ENCODE results near the gene DNAH11. TPM values are rescaled to one million over a fixed set of nuclear protein-coding genes. Genes with fewer than 3 reads are reported as not detected.

Gene DNAH11
- total and polyA plus RNA-seq, 3 donors from 2014 or later = 4.9 to 19.3 (median 14.2) TPM

DNA sequence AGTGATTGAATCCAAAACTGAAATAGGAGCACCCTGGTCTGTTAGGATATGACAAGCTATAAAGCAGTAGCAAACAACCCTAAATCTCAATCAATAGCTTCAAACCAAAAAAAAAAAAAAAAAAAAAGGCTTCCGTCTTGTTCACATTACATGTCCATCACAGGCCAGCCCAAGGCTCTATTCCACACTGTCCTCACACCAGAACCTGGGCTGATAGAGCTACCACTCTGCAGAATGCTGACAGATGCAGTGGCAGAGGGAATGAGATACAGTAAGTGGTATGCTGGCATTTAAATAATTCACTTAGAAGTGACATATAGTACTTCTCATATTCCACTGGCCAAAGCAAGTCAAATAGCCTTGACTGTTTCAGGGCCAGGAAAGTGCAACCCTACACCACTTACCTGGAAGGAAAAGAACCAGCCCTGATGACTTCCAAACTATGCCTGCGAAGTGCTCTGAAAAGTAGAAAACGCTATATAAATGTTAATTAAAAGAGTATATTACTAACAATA lies 397.1 kb downstream of the DNAH11 start:
- H3K9me3 ChIP-seq = no peaks in the 10 kb centered on the region
- TF ChIP-seq POLR2A (IDR thresholded peaks at IDR 0.05) = no peak
- TF ChIP-seq, protein P1, sequence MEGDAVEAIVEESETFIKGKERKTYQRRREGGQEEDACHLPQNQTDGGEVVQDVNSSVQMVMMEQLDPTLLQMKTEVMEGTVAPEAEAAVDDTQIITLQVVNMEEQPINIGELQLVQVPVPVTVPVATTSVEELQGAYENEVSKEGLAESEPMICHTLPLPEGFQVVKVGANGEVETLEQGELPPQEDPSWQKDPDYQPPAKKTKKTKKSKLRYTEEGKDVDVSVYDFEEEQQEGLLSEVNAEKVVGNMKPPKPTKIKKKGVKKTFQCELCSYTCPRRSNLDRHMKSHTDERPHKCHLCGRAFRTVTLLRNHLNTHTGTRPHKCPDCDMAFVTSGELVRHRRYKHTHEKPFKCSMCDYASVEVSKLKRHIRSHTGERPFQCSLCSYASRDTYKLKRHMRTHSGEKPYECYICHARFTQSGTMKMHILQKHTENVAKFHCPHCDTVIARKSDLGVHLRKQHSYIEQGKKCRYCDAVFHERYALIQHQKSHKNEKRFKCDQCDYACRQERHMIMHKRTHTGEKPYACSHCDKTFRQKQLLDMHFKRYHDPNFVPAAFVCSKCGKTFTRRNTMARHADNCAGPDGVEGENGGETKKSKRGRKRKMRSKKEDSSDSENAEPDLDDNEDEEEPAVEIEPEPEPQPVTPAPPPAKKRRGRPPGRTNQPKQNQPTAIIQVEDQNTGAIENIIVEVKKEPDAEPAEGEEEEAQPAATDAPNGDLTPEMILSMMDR (IDR thresholded peaks at IDR 0.05) = no peak
- H3K27me3 ChIP-seq = no peaks in the 10 kb centered on the region
- no peaks in the 10 kb centered on the region for H3K4me1 ChIP-seq
- no peak overlapping the region for H3K4me3 ChIP-seq
- intact Hi-C loops (cut with DNase I; ENCODE audit: low total_unique reads) = no loop called here
- WGBS, 2 donors = 87 to 95% methylated on average over 3 of the region's 3 CpGs
- H3K27ac ChIP-seq = no peak overlapping the region
- no peak for DNase-seq
- H3K36me3 ChIP-seq (ENCODE audit: low read depth, missing control alignments) = no peaks in the 10 kb centered on the region

DNA sequence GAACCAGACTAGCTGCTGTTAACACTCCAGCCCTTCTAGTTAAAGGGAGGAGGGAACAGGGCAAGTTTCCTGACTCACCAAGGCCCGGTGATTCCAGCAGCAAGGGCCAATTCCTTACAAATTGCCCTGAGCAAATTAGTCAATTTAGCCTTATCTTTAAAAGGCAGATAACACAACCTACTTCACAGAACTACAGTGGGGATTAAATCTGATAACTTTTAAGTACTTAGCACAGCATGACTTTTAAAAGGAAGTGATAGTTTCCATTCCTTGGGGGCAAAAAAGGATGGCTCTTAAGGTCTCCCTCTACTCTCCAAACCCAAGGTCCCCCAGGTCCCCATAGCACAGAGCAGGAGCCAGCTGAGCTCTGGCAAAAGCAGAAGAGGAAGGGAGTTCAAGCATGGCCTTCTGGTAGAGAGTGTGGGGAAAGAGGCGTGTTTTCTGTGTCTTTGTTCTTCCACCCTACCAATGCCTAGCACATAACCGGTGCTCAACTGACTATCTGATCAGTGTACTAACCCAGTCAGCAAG lies 398.8 kb downstream of the DNAH11 start:
- H3K4me1 ChIP-seq = no peaks in the 10 kb centered on the region
- 76% methylated on average over 3 of the region's 3 CpGs for WGBS, 2 donors
- H3K27me3 ChIP-seq = no peaks in the 10 kb centered on the region
- H3K9me3 ChIP-seq = no peaks in the 10 kb centered on the region
- no peak overlapping the region for H3K27ac ChIP-seq
- TF ChIP-seq, protein P1 (IDR thresholded peaks at IDR 0.05) = no peak
- no peak for TF ChIP-seq POLR2A (IDR thresholded peaks at IDR 0.05)
- H3K36me3 ChIP-seq (ENCODE audit: low read depth, missing control alignments) = no peaks in the 10 kb centered on the region
- H3K4me3 ChIP-seq = no peak overlapping the region
- intact Hi-C loops (cut with DNase I; ENCODE audit: low total_unique reads) = no loop called here
- DNase-seq = no peak

DNA sequence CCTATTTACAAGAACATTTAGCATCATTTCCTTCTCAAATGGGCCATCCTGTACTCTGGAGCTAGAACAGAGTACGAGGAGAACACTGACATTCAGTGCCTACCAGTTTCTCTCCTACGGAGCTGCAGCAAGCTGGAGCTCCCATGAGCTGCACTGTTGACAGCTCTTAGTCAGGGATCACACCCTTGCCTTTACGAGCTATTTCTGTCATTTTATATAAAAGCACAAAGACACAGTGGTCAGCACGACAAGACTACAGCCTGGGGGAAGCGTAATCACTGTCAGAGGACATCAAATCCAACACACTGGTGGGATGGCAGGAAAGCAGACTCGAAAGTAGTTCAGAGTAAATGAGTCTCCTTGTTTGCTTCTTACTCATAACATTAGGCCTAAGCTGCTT lies 400.1 kb downstream of the DNAH11 start:
- H3K36me3 ChIP-seq (ENCODE audit: low read depth, missing control alignments) = no peaks in the 10 kb centered on the region
- intact Hi-C loops (cut with DNase I; ENCODE audit: low total_unique reads) = no loop called here
- no peaks in the 10 kb centered on the region for H3K4me1 ChIP-seq
- no peak overlapping the region for H3K27ac ChIP-seq
- WGBS, 2 donors = 71 to 73% methylated on average over 6 of the region's 6 CpGs
- TF ChIP-seq, protein P1 (IDR thresholded peaks at IDR 0.05) = no peak
- no peak for TF ChIP-seq POLR2A (IDR thresholded peaks at IDR 0.05)
- H3K27me3 ChIP-seq = no peaks in the 10 kb centered on the region
- no peak for DNase-seq
- H3K4me3 ChIP-seq = no peak overlapping the region
- no peaks in the 10 kb centered on the region for H3K9me3 ChIP-seq

DNA sequence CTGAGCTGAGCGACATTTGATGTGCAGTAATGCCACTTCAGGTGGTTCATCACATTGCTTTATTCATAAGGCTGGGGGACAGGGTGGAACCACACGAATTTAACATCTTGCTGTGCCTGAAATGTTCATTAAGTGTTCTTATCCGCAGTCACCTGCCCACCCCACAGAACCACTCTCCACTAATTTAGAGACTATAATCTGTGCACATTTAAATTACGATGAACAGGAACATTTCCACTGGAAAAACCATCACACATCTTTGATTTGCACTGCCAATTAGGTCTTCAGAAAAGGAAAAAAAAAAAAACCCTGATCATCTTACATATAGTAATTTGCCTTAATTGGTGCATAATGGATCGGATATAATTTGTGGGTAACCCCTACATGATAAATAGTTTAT lies 400.6 kb downstream of the DNAH11 start:
- intact Hi-C loops (cut with DNase I; ENCODE audit: low total_unique reads) = no loop called here
- H3K36me3 ChIP-seq (ENCODE audit: low read depth, missing control alignments) = no peaks in the 10 kb centered on the region
- H3K9me3 ChIP-seq = no peaks in the 10 kb centered on the region
- H3K4me3 ChIP-seq = no peak overlapping the region
- TF ChIP-seq POLR2A (IDR thresholded peaks at IDR 0.05) = no peak
- TF ChIP-seq, protein P1 (IDR thresholded peaks at IDR 0.05) = no peak
- H3K27me3 ChIP-seq = no peaks in the 10 kb centered on the region
- H3K4me1 ChIP-seq = no peaks in the 10 kb centered on the region
- no peak overlapping the region for H3K27ac ChIP-seq
- WGBS, 2 donors = 63 to 78% methylated on average over 5 of the region's 5 CpGs
- DNase-seq = no peak

Data from testis (tissue), 3 donors.